ENCODE data around the gene NFIB. TPM values are rescaled to one million over a fixed set of nuclear protein-coding genes. Genes with fewer than 3 reads are reported as not detected.

NFIB gene
- total and polyA plus RNA-seq, 8 donors: 6.7 to 624 (median 71.4) TPM

DNA sequence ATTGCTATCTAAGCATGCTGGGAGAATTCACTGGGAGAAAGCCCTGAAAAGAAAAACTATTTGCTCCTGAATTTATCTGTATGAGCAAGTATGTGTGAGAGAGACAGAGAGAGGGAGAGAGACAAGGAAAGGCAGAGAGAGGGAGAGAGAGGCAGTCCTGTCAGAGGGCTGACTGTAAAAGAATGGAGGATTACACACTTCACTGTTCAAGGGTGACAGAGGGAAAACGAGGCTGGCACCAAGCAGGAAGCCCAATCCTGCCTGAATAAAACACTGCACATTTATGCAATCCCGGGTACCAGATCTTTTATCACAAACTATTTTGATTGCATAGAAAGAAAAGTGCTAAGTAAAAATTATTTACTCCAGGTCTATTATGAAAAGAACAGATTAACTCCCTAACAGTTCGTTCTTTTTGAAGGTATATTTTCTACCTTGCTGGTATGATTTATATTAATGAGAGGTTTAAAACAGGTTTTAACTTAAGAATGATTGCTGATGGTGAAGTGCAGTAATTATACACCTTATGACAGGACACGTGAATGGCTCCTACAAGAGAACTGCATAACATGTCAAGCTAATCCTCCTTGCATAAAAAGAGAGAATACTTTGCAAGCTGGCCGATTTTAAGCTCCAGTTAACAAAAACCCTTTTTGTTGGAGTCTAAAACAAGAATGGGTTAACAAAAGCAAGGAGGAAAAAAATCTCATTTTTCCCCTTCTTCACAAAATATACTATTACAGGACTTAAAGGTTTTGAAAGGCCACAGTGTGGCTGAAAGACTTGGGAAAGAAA, 82.5 kb downstream of the NFIB start:
- H3K27me3 ChIP-seq: no peaks in the 10 kb centered on the region
- no peak for DNase-seq
- WGBS, 5 donors: 40 to 49% (median 45%) methylated on average over 5 of the region's 5 CpGs

GRCh38 chr9:14228602-14229001, 85.3 kb downstream of the NFIB start:
- TF ChIP-seq CTCF (IDR thresholded peaks at IDR 0.05) (no peak), POLR2AphosphoS5 (IDR thresholded peaks at IDR 0.05) (no peak), EP300 (IDR thresholded peaks at IDR 0.05) (no peak), POLR2A (IDR thresholded peaks at IDR 0.05) (no peak)
- Histone ChIP-seq H3K9me3 (no peaks in the 10 kb centered on the region), H3K27me3 (no peaks in the 10 kb centered on the region), H3K4me3 (no peak overlapping the region), H3K4me1 (peaks cover 0 to 26% (median 11%) of the 10 kb centered on the region in 4 donors), H3K36me3 (no peaks in the 10 kb centered on the region), H3K27ac (no peak overlapping the region)
- WGBS, 5 donors: 94 to 100% (median 95%) methylated on average over 1 of the region's 1 CpG
- DNase-seq: no peak
- intact Hi-C loops (cut with DNase I; ENCODE audit: low total_unique reads): no loop called here

More for the DNA sequence above, 82.5 kb downstream of the NFIB start:
- no peaks in the 10 kb centered on the region for H3K9me3 ChIP-seq
- H3K4me1 ChIP-seq: peaks cover 0 to 36% (median 22%) of the 10 kb centered on the region in 4 donors
- H3K36me3 ChIP-seq: no peaks in the 10 kb centered on the region
- TF ChIP-seq CTCF (IDR thresholded peaks at IDR 0.05) (no peak), POLR2A (IDR thresholded peaks at IDR 0.05) (no peak), EP300 (IDR thresholded peaks at IDR 0.05) (no peak), POLR2AphosphoS5 (IDR thresholded peaks at IDR 0.05) (no peak)
- no peak overlapping the region for H3K4me3 ChIP-seq
- intact Hi-C loops (cut with DNase I; ENCODE audit: low total_unique reads): no loop called here
- H3K27ac ChIP-seq: no peak overlapping the region

GRCh38 chr9:14226855-14227532, 86.9 kb downstream of the NFIB start:
- no peaks in the 10 kb centered on the region for H3K27me3 ChIP-seq

DNA sequence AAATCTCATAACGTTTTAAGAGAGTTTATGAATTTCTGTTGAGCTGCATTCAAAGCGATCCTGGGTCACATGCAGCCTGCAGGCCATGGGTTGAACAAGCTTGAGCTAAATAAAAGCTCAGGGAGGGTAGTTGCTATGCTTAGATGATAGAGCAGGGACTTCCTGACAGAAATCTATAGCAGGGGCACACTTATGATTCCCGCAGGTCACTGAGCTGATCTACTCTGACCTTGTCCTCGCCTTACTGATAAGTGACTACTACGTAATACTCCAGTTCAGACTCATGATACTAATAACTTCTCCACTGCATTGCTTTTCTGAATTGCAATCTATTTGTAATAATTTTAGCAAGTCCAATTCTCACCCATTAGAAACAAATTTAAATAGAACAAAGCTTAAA, 90.9 kb downstream of the NFIB start:
- intact Hi-C loops (cut with DNase I; ENCODE audit: low total_unique reads): no loop called here
- Histone ChIP-seq H3K9me3 (no peaks in the 10 kb centered on the region), H3K27me3 (no peaks in the 10 kb centered on the region), H3K4me3 (no peak overlapping the region), H3K27ac (peak overlapping the region in 1 of 5 donors; percentile 65), H3K36me3 (no peaks in the 10 kb centered on the region), H3K4me1 (peaks cover 13 to 61% (median 39%) of the 10 kb centered on the region in 4 donors)
- WGBS, 5 donors: 75 to 83% (median 79%) methylated on average over 5 of the region's 5 CpGs
- no peak for TF ChIP-seq CTCF (IDR thresholded peaks at IDR 0.05)
- TF ChIP-seq POLR2AphosphoS5 (IDR thresholded peaks at IDR 0.05): no peak
- TF ChIP-seq EP300 (IDR thresholded peaks at IDR 0.05): no peak
- TF ChIP-seq POLR2A (IDR thresholded peaks at IDR 0.05): no peak
- DNase-seq: no peak

More at GRCh38 chr9:14226855-14227532, 86.9 kb downstream of the NFIB start:
- Histone ChIP-seq H3K4me1 (peaks cover 4 to 35% (median 19%) of the 10 kb centered on the region in 4 donors), H3K27ac (no peak overlapping the region), H3K9me3 (no peaks in the 10 kb centered on the region), H3K36me3 (no peaks in the 10 kb centered on the region), H3K4me3 (no peak overlapping the region)
- intact Hi-C loops (cut with DNase I; ENCODE audit: low total_unique reads): no loop called here
- 90 to 94% (median 93%) methylated on average over 11 of the region's 11 CpGs for WGBS, 5 donors
- no peak for DNase-seq
- TF ChIP-seq EP300 (IDR thresholded peaks at IDR 0.05): no peak
- TF ChIP-seq POLR2AphosphoS5 (IDR thresholded peaks at IDR 0.05): no peak

Data from stomach (tissue), 9 donors.